GM23338 (cell line): ENCODE measurements around the gene ADORA3. TPM values are rescaled to one million over a fixed set of nuclear protein-coding genes. Genes with fewer than 3 reads are reported as not detected.

Experiments
- ATAC-seq: fragments of 200-7000 bp; cut with Tn5 transposase; 3 replicates; pipeline ENCODE4 v1.9.1; 2020
- DNase-seq: peaks from one replicate; pipeline ENCODE4 v3.0.0-alpha.2; 2015; ENCODE audit warnings: low spot score
- H2AFZ ChIP-seq: fragments of 200-600 bp; sonication (generic); 2 replicates; pipeline ENCODE4 v1.8.0; 2016; ENCODE audit warnings: antibody characterized with exemption, mild to moderate bottlenecking, moderate library complexity
- H3F3A ChIP-seq: fragments of 200-600 bp; sonication (generic); replicated peaks from 2 replicates; pipeline ENCODE4 v1.8.0; 2017; ENCODE audit warnings: antibody characterized with exemption, mixed run types, low read depth
- H3K27ac ChIP-seq: fragments of 200-600 bp; sonication (generic); 2 replicates; pipeline ENCODE4 v1.6.1; 2016; ENCODE audit warnings: low read depth
- H3K27me3 ChIP-seq: fragments of 200-600 bp; sonication (generic); 2 replicates; pipeline ENCODE4 v1.8.0; 2016; ENCODE audit warnings: mild to moderate bottlenecking, mixed run types, moderate library complexity; ENCODE audit not compliant: insufficient read depth
- H3K36me3 ChIP-seq: fragments of 200-600 bp; sonication (generic); 2 replicates; pipeline ENCODE4 v1.8.0; 2016; ENCODE audit warnings: mild to moderate bottlenecking; ENCODE audit not compliant: insufficient read depth
- H3K4me1 ChIP-seq: fragments of 200-600 bp; sonication (generic); 2 replicates; pipeline ENCODE4 v1.8.0; 2016; ENCODE audit warnings: mild to moderate bottlenecking, moderate library complexity; ENCODE audit not compliant: insufficient read depth
- H3K4me2 ChIP-seq: fragments of 200-600 bp; sonication (generic); 2 replicates; pipeline ENCODE4 v1.7.1; 2017; ENCODE audit warnings: mixed run types
- H3K4me3 ChIP-seq: fragments of 200-600 bp; sonication (generic); 2 replicates; pipeline ENCODE4 v1.6.1; 2016; ENCODE audit warnings: mixed run types
- H3K79me2 ChIP-seq: fragments of 200-600 bp; sonication (generic); replicated peaks from 2 replicates; pipeline ENCODE4 v1.8.0; 2017; ENCODE audit warnings: mild to moderate bottlenecking; ENCODE audit not compliant: insufficient read depth
- H3K9me2 ChIP-seq: fragments of 200-600 bp; sonication (generic); 2 replicates; pipeline ENCODE4 v1.8.0; 2017; ENCODE audit not compliant: insufficient read depth
- H4K20me1 ChIP-seq: fragments of 200-600 bp; sonication (generic); replicated peaks from 2 replicates; pipeline ENCODE4 v1.8.0; 2017; ENCODE audit warnings: mild to moderate bottlenecking; ENCODE audit not compliant: insufficient read depth
- H3K27ac Mint-ChIP-seq: 2 replicates; pipeline ENCODE4 v1.8.0; 2020; ENCODE audit warnings: inconsistent platforms, mild to moderate bottlenecking, moderate library complexity, mixed read lengths
- H3K27me3 Mint-ChIP-seq: 3 replicates; pipeline ENCODE4 v1.8.0; 2022; ENCODE audit warnings: low read depth, mild to moderate bottlenecking, moderate library complexity, mixed read lengths, inconsistent platforms; ENCODE audit not compliant: insufficient read depth, poor library complexity
- H3K36me3 Mint-ChIP-seq: 3 replicates; pipeline ENCODE4 v1.8.0; 2021; ENCODE audit warnings: low read depth, mild to moderate bottlenecking, inconsistent platforms, moderate library complexity, mixed read lengths
- H3K4me1 Mint-ChIP-seq: 3 replicates; pipeline ENCODE4 v1.8.0; 2020; ENCODE audit warnings: mild to moderate bottlenecking, inconsistent platforms, mixed read lengths
- H3K4me3 Mint-ChIP-seq: 3 replicates; pipeline ENCODE4 v1.8.0; 2021; ENCODE audit warnings: moderate library complexity, mild to moderate bottlenecking, inconsistent platforms, mixed read lengths
- H3K9me3 Mint-ChIP-seq: 3 replicates; pipeline ENCODE4 v1.8.0; 2020; ENCODE audit warnings: moderate library complexity, mild to moderate bottlenecking, inconsistent platforms, mixed read lengths
- CREB1 ChIP-seq: fragments of 250-450 bp; sonication (Bioruptor Pico); IDR thresholded peaks from 2 replicates; pipeline ENCODE4 v1.5.0; 2020; ENCODE audit warnings: low read depth, mild to moderate bottlenecking, moderate library complexity
- EZH2 ChIP-seq: fragments of 200-600 bp; sonication (generic); IDR thresholded peaks from one replicate; pipeline ENCODE4 v1.8.0; 2017; ENCODE audit warnings: antibody characterized with exemption, mild to moderate bottlenecking, low read depth; ENCODE audit not compliant: unreplicated experiment
- EZH2phosphoT487 ChIP-seq: fragments of 200-600 bp; sonication (generic); IDR thresholded peaks from one replicate; pipeline ENCODE4 v1.8.1; 2018; ENCODE audit warnings: antibody characterized with exemption; ENCODE audit not compliant: unreplicated experiment
- NANOG ChIP-seq: IDR thresholded peaks from 2 replicates; pipeline ENCODE4 v1.6.1; 2016; ENCODE audit warnings: antibody characterized with exemption, borderline replicate concordance
- POLR2AphosphoS5 ChIP-seq: IDR thresholded peaks from 2 replicates; pipeline ENCODE4 v1.6.1; 2016; ENCODE audit warnings: antibody characterized with exemption, low read depth
- STAT1 ChIP-seq: IDR thresholded peaks from one replicate; pipeline ENCODE4 v1.6.1; 2016; ENCODE audit warnings: antibody characterized with exemption; ENCODE audit not compliant: unreplicated experiment
- ZNF114 ChIP-seq: fragments of 250-450 bp; sonication (Bioruptor Pico); IDR thresholded peaks from 2 replicates; pipeline ENCODE4 v1.5.0; 2020; ENCODE audit warnings: mild to moderate bottlenecking, moderate library complexity
- ZNF331 ChIP-seq: fragments of 250-450 bp; sonication (Bioruptor Pico); IDR thresholded peaks from 2 replicates; pipeline ENCODE4 v1.5.0; 2020; ENCODE audit warnings: low read depth, mild to moderate bottlenecking, moderate library complexity
- polyA plus RNA-seq: library from polyadenylated mRNA; unstranded; fragments of >200 nt; fragmentation: Nextera tagmentation; extraction: Ambion mirVana; gene quantifications from 2 replicates; pipeline ENCODE4 v1.2.1, GENCODE V29; 2016
- total RNA-seq: library from RNA; depleted of rRNA; stranded (reverse); fragments of >200 nt; shearing (Covaris generic); gene quantifications from 2 replicates; pipeline ENCODE4 v1.2.3, GENCODE V29; 2014
- TF ChIP-seq, protein P1 (sequence below), 2 experiments: fragments of 200-600 bp in 1 of 2; sonication (generic) in 1 of 2; conservative IDR thresholded peaks; 2 replicates each; pipeline versions ENCODE4 v1.5.1 to v1.6.1; 2016 to 2017; ENCODE audit warnings: antibody characterized with exemption in 2 of 2, low read depth in 2 of 2, mild to moderate bottlenecking in 2 of 2, moderate library complexity in 1 of 2
- TF ChIP-seq, protein P2 (sequence below): IDR thresholded peaks from one replicate; pipeline ENCODE4 v1.6.1; 2018; ENCODE audit warnings: antibody characterized with exemption; ENCODE audit not compliant: unreplicated experiment

The ADORA3 gene
- total and polyA plus RNA-seq, 2 experiments from 2014 or later = not detected

DNA sequence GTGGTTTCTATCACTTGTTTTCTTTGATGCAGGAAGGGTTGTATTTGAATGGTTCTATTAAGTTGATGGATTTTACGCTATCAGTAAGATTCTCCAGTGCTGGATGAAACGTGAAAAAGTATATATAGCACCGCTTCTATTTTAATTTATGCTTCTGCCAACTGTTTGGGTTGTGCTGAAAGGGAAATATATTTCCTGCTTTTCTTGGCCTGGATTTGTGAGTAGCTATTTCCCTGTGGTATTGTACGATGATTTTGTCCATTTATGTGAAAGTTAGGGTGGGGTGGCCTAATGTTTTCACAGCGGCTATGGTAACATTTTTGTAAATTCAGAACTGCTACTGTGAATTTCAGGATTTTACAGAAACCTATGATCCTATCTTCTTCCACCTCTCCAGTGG is 29.3 kb downstream of the ADORA3 start:
- TF ChIP-seq NANOG = no peak
- TF ChIP-seq ZNF331 = no peak
- TF ChIP-seq CREB1 (CRISPR knock-in tag) = no peak
- TF ChIP-seq EZH2phosphoT487 = no peak
- DNase-seq (no peak), ATAC-seq (no peak)
- Histone ChIP-seq H3K4me3 (no peak overlapping the region), H3K4me1 (no peaks in the 10 kb centered on the region), H2AFZ (no peak overlapping the region), H3K9me2 (no peaks in the 10 kb centered on the region), H4K20me1 (no peaks in the 10 kb centered on the region), H3F3A (no peaks in the 10 kb centered on the region), H3K79me2 (no peaks in the 10 kb centered on the region), H3K27me3 (no peaks in the 10 kb centered on the region), H3K27ac (no peak overlapping the region), H3K4me2 (no peak overlapping the region), H3K36me3 (no peaks in the 10 kb centered on the region)
- Mint-ChIP-seq H3K4me3 (no peak overlapping the region), H3K27ac (no peak overlapping the region), H3K27me3 (no peaks in the 10 kb centered on the region), H3K9me3 (no peaks in the 10 kb centered on the region), H3K36me3 (no peaks in the 10 kb centered on the region), H3K4me1 (no peaks in the 10 kb centered on the region)

DNA sequence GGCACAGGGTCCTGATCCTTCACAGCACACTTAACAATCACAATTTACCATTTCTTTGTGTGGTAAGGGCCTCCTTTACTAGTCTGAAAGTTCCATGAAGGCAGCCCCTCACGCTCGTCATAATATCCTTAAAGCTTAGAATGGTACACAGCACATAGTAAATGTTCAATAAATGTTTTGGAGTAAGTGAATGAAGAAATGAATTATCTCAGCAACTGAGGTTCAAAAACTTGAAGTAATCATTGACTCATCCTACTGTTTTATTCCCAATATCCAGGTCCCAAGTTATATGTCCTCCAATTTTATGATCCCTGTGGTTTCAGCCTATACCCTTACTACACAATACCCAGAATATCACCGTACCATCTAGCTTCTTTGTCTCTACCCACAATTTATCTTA is 31.9 kb downstream of the ADORA3 start:
- no peak for TF ChIP-seq ZNF331
- TF ChIP-seq, protein P1, sequence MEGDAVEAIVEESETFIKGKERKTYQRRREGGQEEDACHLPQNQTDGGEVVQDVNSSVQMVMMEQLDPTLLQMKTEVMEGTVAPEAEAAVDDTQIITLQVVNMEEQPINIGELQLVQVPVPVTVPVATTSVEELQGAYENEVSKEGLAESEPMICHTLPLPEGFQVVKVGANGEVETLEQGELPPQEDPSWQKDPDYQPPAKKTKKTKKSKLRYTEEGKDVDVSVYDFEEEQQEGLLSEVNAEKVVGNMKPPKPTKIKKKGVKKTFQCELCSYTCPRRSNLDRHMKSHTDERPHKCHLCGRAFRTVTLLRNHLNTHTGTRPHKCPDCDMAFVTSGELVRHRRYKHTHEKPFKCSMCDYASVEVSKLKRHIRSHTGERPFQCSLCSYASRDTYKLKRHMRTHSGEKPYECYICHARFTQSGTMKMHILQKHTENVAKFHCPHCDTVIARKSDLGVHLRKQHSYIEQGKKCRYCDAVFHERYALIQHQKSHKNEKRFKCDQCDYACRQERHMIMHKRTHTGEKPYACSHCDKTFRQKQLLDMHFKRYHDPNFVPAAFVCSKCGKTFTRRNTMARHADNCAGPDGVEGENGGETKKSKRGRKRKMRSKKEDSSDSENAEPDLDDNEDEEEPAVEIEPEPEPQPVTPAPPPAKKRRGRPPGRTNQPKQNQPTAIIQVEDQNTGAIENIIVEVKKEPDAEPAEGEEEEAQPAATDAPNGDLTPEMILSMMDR (conservative IDR thresholded peaks at IDR 0.05; ENCODE audit: low read depth in 2 of 2) = no peak
- no peak for TF ChIP-seq EZH2
- TF ChIP-seq ZNF114 (CRISPR knock-in tag) = no peak
- no peak for TF ChIP-seq STAT1
- TF ChIP-seq, protein P2, sequence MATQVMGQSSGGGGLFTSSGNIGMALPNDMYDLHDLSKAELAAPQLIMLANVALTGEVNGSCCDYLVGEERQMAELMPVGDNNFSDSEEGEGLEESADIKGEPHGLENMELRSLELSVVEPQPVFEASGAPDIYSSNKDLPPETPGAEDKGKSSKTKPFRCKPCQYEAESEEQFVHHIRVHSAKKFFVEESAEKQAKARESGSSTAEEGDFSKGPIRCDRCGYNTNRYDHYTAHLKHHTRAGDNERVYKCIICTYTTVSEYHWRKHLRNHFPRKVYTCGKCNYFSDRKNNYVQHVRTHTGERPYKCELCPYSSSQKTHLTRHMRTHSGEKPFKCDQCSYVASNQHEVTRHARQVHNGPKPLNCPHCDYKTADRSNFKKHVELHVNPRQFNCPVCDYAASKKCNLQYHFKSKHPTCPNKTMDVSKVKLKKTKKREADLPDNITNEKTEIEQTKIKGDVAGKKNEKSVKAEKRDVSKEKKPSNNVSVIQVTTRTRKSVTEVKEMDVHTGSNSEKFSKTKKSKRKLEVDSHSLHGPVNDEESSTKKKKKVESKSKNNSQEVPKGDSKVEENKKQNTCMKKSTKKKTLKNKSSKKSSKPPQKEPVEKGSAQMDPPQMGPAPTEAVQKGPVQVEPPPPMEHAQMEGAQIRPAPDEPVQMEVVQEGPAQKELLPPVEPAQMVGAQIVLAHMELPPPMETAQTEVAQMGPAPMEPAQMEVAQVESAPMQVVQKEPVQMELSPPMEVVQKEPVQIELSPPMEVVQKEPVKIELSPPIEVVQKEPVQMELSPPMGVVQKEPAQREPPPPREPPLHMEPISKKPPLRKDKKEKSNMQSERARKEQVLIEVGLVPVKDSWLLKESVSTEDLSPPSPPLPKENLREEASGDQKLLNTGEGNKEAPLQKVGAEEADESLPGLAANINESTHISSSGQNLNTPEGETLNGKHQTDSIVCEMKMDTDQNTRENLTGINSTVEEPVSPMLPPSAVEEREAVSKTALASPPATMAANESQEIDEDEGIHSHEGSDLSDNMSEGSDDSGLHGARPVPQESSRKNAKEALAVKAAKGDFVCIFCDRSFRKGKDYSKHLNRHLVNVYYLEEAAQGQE = no peak
- TF ChIP-seq POLR2AphosphoS5 = no peak
- TF ChIP-seq NANOG = no peak
- Mint-ChIP-seq H3K4me3 (no peak overlapping the region), H3K4me1 (no peaks in the 10 kb centered on the region), H3K9me3 (no peaks in the 10 kb centered on the region), H3K36me3 (no peaks in the 10 kb centered on the region), H3K27ac (no peak overlapping the region), H3K27me3 (no peaks in the 10 kb centered on the region)
- H3K27ac ChIP-seq = no peak overlapping the region
- no peaks in the 10 kb centered on the region for H4K20me1 ChIP-seq
- H3F3A ChIP-seq = no peaks in the 10 kb centered on the region
- H2AFZ ChIP-seq = no peak overlapping the region
- DNase-seq (no peak), ATAC-seq (no peak)
- no peaks in the 10 kb centered on the region; the same call in 1 of the 2 replicates for H3K9me2 ChIP-seq
- H3K4me3 ChIP-seq = no peak overlapping the region
- H3K79me2 ChIP-seq = no peaks in the 10 kb centered on the region
- H3K4me1 ChIP-seq = no peaks in the 10 kb centered on the region
- H3K27me3 ChIP-seq = no peaks in the 10 kb centered on the region
- no peaks in the 10 kb centered on the region for H3K36me3 ChIP-seq
- no peak overlapping the region for H3K4me2 ChIP-seq
